Keratinocyte (primary cell): ENCODE measurements around the gene MRPL9. TPM values are rescaled to one million over a fixed set of nuclear protein-coding genes. Genes with fewer than 3 reads are reported as not detected.

Experiments
- DNase-seq: peaks from one replicate; pipeline ENCODE4 v3.0.0-alpha.2; 2011; ENCODE audit warnings: low read depth, missing footprints, low spot score
- FAIRE-seq: peaks from 2 replicates; lab custom pipeline; 2011; peaks lifted over from hg19 to GRCh38; lab: Jason Lieb, UNC
- H2AFZ ChIP-seq: 2 replicates; pipeline ENCODE4 v1.6.0; 2012; ENCODE audit warnings: low read length, control low read depth, inconsistent platforms; ENCODE audit not compliant: control insufficient read depth
- H3K27ac ChIP-seq: 2 replicates; pipeline ENCODE4 v1.5.1; 2011; ENCODE audit warnings: low read length; ENCODE audit not compliant: control insufficient read depth, insufficient read depth
- H3K27me3 ChIP-seq: 3 replicates; pipeline ENCODE4 v1.6.0; 2011; ENCODE audit warnings: low read length; ENCODE audit not compliant: control insufficient read depth, insufficient read depth; ENCODE audit errors: extremely low read depth
- H3K36me3 ChIP-seq, 2 experiments: 2 replicates in 1 of 2; 3 replicates in 1 of 2; pipeline ENCODE4 v1.5.1; 2011; ENCODE audit warnings: low read length in 2 of 2, mild to moderate bottlenecking in 1 of 2; ENCODE audit not compliant: control insufficient read depth in 2 of 2, insufficient read depth in 2 of 2; ENCODE audit errors: extremely low read depth in 1 of 2
- H3K4me1 ChIP-seq: 3 replicates; pipeline ENCODE4 v1.5.1; 2011; ENCODE audit warnings: low read length; ENCODE audit not compliant: control insufficient read depth, insufficient read depth; ENCODE audit errors: extremely low read depth
- H3K4me2 ChIP-seq: 3 replicates; pipeline ENCODE4 v1.6.0; 2011; ENCODE audit warnings: low read depth, low read length; ENCODE audit not compliant: control insufficient read depth, insufficient read depth; ENCODE audit errors: extremely low read depth
- H3K4me3 ChIP-seq, 3 experiments: fragments of 200-600 bp in 1 of 3; sonication (generic) in 1 of 3; 2 replicates in 2 of 3; 3 replicates in 1 of 3; pipeline ENCODE4 v1.5.1; 2011 to 2016; ENCODE audit warnings: low read length in 3 of 3, mild to moderate bottlenecking in 3 of 3, control low read depth in 2 of 3, inconsistent platforms in 1 of 3, low read depth in 1 of 3, mixed read lengths in 1 of 3, mixed run types in 1 of 3, moderate library complexity in 1 of 3; ENCODE audit not compliant: control insufficient read depth in 2 of 3, insufficient read depth in 2 of 3; ENCODE audit errors: extremely low read depth in 1 of 3
- H3K79me2 ChIP-seq: 2 replicates; pipeline ENCODE4 v1.6.0; 2012; ENCODE audit warnings: low read length; ENCODE audit not compliant: control insufficient read depth, insufficient read depth
- H3K9ac ChIP-seq: 3 replicates; pipeline ENCODE4 v1.6.0; 2011; ENCODE audit warnings: low read length; ENCODE audit not compliant: control insufficient read depth, insufficient read depth; ENCODE audit errors: extremely low read depth
- H3K9me1 ChIP-seq: 3 replicates; pipeline ENCODE4 v1.6.0; 2011; ENCODE audit warnings: low read length; ENCODE audit not compliant: control insufficient read depth, insufficient read depth; ENCODE audit errors: extremely low read depth
- H3K9me3 ChIP-seq: 2 replicates; pipeline ENCODE4 v1.5.1; 2012; ENCODE audit warnings: low read depth, low read length; ENCODE audit not compliant: control insufficient read depth
- H4K20me1 ChIP-seq: 3 replicates; pipeline ENCODE4 v1.6.0; 2011; ENCODE audit warnings: low read length; ENCODE audit not compliant: control insufficient read depth, insufficient read depth; ENCODE audit errors: extremely low read depth
- CTCF ChIP-seq, 3 experiments: IDR thresholded peaks in 1 of 3; conservative IDR thresholded peaks in 1 of 3; optimal IDR thresholded peaks in 1 of 3; 2 replicates in 2 of 3; 3 replicates in 1 of 3; pipeline versions ENCODE3 to v1.5.1; 2011; ENCODE audit warnings: low read length in 3 of 3, mild to moderate bottlenecking in 3 of 3, moderate library complexity in 2 of 3, control low read depth in 1 of 3, inconsistent platforms in 1 of 3; ENCODE audit not compliant: insufficient read depth in 2 of 3; ENCODE audit errors: extremely low read depth in 1 of 3
- EZH2 ChIP-seq: IDR thresholded peaks from one replicate; pipeline ENCODE4 v1.6.1; 2012; ENCODE audit warnings: inconsistent platforms, mild to moderate bottlenecking, low read length, moderate library complexity
- dilution Hi-C: fragments of 300-500 bp; cut with MboI; formaldehyde crosslinking; loops from one replicate; pipeline ENCODE4 v1.7.0; 2020; ENCODE audit warnings: low sequenced_read_pairs; ENCODE audit not compliant: extremely low pct_ligation_motif_present
- polyA plus RNA-seq, 5 experiments: library from polyadenylated mRNA; depleted of rRNA in 3 of 5; stranded (reverse) in 3 of 5; stranded (forward) in 1 of 5; unstranded in 1 of 5; fragments of >200 nt; gene quantifications; 1 replicate in 1 of 5; 2 replicates in 3 of 5; 3 replicates in 1 of 5; pipeline versions ENCODE4 v1.2.1 to v1.2.3, GENCODE V29; 2011 to 2012; ENCODE audit warnings: missing spikeins in 2 of 5, low read depth in 1 of 5, low replicate concordance in 1 of 5

MRPL9 gene
- polyA plus RNA-seq, 1 donor (not counting 4 experiments of a cell fraction or from before 2014, with no cell fraction given): 125 TPM

DNA sequence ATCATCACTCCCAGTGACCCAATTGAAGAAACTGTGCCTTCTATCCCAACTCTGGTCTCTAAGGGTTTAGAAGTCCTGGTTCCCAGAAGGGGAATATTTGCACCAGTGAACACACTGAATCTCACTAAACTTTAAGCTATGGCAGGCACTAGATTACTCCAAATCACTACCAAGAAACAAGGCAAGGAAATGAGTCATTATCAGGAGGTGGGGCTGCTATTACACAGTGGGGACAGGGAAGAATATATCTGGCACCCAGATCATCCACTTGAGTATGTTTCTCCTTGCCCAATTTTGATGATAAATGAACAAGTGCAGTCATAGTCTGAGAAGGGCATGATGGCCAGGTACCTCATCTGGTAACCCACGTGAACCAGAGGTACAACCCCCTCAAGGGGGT is 7.0 kb downstream of the MRPL9 start:
- Histone ChIP-seq H4K20me1 (no peaks in the 10 kb centered on the region), H3K4me1 (peaks cover 18% of the 10 kb centered on the region), H3K4me3 (no peak overlapping the region), H3K27me3 (no peaks in the 10 kb centered on the region), H3K9me1 (no peaks in the 10 kb centered on the region), H3K36me3 (peaks cover 7 to 18% of the 10 kb centered on the region in 2 experiments), H3K9ac (no peak overlapping the region), H3K9me3 (no peaks in the 10 kb centered on the region), H2AFZ (no peak overlapping the region), H3K79me2 (no peaks in the 10 kb centered on the region), H3K27ac (no peak overlapping the region), H3K4me2 (peak overlapping the region; percentile 31)
- dilution Hi-C loops: no loop called here
- TF ChIP-seq CTCF (optimal IDR thresholded peaks at IDR 0.05 in 1 of 3, IDR thresholded peaks at IDR 0.05 in 1 of 3, conservative IDR thresholded peaks at IDR 0.05 in 1 of 3; ENCODE audit: extremely low read depth in 1 of 3, insufficient read depth in 2 of 3, low read length in 3 of 3) (no peak), EZH2 (no peak)
- DNase-seq: no peak
- FAIRE-seq: peak; percentile 71

- peaks cover 7% of the 10 kb centered on the region for H3K4me1 ChIP-seq
- H4K20me1 ChIP-seq: no peaks in the 10 kb centered on the region
- TF ChIP-seq EZH2 (no peak), CTCF (optimal IDR thresholded peaks at IDR 0.05 in 1 of 3, IDR thresholded peaks at IDR 0.05 in 1 of 3, conservative IDR thresholded peaks at IDR 0.05 in 1 of 3; ENCODE audit: extremely low read depth in 1 of 3, insufficient read depth in 2 of 3, low read length in 3 of 3) (no peak)
- H3K9me1 ChIP-seq: no peaks in the 10 kb centered on the region
- dilution Hi-C loops: no loop called here
- no peak overlapping the region for H3K27ac ChIP-seq
- DNase-seq (no peak), FAIRE-seq (no peak)
- no peak overlapping the region for H3K4me3 ChIP-seq
- no peak overlapping the region for H3K4me2 ChIP-seq
- H3K9me3 ChIP-seq: peaks cover 5% of the 10 kb centered on the region
- H3K36me3 ChIP-seq: no peaks in the 10 kb centered on the region
- no peaks in the 10 kb centered on the region for H3K79me2 ChIP-seq
- no peak overlapping the region for H2AFZ ChIP-seq
- no peaks in the 10 kb centered on the region for H3K27me3 ChIP-seq
- no peak overlapping the region for H3K9ac ChIP-seq
Observed at GRCh38 chr1:151741516-151741915, 21.8 kb downstream of the MRPL9 start.
